HFFc6 (cell line): ENCODE measurements around the gene KLC4. TPM values are rescaled to one million over a fixed set of nuclear protein-coding genes. Genes with fewer than 3 reads are reported as not detected.

Source experiments
- DNase-seq: peaks from one replicate; pipeline ENCODE4 v3.0.0-alpha.2; 2018
- H3K27ac Mint-ChIP-seq: 2 replicates; pipeline ENCODE4 v1.8.0; 2020; ENCODE audit warnings: mild to moderate bottlenecking, mixed read lengths
- H3K27me3 Mint-ChIP-seq: 2 replicates; pipeline ENCODE4 v1.8.0; 2021; ENCODE audit warnings: mild to moderate bottlenecking, moderate library complexity, mixed read lengths; ENCODE audit not compliant: insufficient read depth
- H3K36me3 Mint-ChIP-seq: 2 replicates; pipeline ENCODE4 v1.8.0; 2021; ENCODE audit warnings: low read depth, mixed read lengths
- H3K4me1 Mint-ChIP-seq: 2 replicates; pipeline ENCODE4 v1.8.0; 2020; ENCODE audit warnings: low read depth, mixed read lengths
- H3K4me3 Mint-ChIP-seq: 2 replicates; pipeline ENCODE4 v1.8.0; 2020; ENCODE audit warnings: mild to moderate bottlenecking, moderate library complexity, mixed read lengths
- H3K9me3 Mint-ChIP-seq: 2 replicates; pipeline ENCODE4 v1.8.0; 2020; ENCODE audit warnings: mild to moderate bottlenecking, mixed read lengths
- total RNA-seq, 6 experiments: library from RNA; stranded (reverse); fragmentation: NEBNext Ultra II Directional; extraction: Animal tissue kit (Norgen Biotek cat#: 25700); gene quantifications; 2 replicates in 1 of 6; 3 replicates in 5 of 6; pipeline ENCODE4 v1.2.3, GENCODE V29; 2021
- TF ChIP-seq, protein P1 (sequence below): fragments of 200-600 bp; sonication (generic); IDR thresholded peaks from 2 replicates; pipeline ENCODE4 v1.5.0; 2021; ENCODE audit warnings: antibody characterized with exemption, mild to moderate bottlenecking

The KLC4 gene
- total RNA-seq, 6 experiments from 2014 or later: 10.7 to 12.6 (median 11.8) TPM

DNA sequence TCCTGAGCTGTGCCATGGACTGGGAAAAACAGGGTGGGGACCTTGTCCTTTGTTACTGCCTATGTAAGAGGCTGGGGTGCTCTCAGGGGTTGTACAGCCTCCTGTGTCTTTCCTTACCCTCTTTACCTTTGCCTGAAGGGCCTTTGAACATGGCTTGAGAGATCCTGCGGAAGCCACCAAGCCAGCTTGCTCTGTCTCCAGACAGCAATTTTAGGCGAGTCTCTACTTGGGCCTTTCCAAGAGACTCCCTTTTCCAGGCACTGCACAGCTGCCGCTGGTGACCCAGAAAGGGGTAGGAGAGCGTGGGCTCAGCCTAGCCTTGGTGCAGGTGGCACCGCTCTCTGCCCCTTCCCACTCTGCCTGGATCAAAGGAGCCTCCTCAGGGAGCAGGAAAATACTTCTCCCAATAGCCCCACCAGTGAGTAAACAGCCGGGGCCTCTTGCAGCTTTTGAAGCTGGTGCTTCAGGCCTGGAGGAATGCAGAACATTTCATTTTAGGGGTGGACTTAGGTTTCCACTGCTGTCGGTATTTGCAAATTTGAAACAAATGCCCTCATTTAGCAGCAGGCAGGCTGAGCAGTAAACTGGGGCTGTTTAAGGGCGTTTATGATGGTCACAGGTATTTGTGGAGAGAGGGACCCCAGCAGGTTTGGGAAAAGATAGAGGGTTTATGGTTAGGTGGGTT is 30.6 kb downstream of the KLC4 start:
- DNase-seq: peak; percentile 34
- H3K36me3 Mint-ChIP-seq: peaks cover 5% of the 10 kb centered on the region
- H3K27me3 Mint-ChIP-seq: no peaks in the 10 kb centered on the region; the same call in 1 of the 2 replicates
- no peak overlapping the region; the same call in 1 of the 2 replicates for H3K4me3 Mint-ChIP-seq
- H3K4me1 Mint-ChIP-seq: peaks cover 53% of the 10 kb centered on the region
- TF ChIP-seq, protein P1, sequence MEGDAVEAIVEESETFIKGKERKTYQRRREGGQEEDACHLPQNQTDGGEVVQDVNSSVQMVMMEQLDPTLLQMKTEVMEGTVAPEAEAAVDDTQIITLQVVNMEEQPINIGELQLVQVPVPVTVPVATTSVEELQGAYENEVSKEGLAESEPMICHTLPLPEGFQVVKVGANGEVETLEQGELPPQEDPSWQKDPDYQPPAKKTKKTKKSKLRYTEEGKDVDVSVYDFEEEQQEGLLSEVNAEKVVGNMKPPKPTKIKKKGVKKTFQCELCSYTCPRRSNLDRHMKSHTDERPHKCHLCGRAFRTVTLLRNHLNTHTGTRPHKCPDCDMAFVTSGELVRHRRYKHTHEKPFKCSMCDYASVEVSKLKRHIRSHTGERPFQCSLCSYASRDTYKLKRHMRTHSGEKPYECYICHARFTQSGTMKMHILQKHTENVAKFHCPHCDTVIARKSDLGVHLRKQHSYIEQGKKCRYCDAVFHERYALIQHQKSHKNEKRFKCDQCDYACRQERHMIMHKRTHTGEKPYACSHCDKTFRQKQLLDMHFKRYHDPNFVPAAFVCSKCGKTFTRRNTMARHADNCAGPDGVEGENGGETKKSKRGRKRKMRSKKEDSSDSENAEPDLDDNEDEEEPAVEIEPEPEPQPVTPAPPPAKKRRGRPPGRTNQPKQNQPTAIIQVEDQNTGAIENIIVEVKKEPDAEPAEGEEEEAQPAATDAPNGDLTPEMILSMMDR: no peak
- H3K9me3 Mint-ChIP-seq: no peaks in the 10 kb centered on the region
- peak overlapping the region; percentile 71; the same call in 1 of the 2 replicates for H3K27ac Mint-ChIP-seq

DNA sequence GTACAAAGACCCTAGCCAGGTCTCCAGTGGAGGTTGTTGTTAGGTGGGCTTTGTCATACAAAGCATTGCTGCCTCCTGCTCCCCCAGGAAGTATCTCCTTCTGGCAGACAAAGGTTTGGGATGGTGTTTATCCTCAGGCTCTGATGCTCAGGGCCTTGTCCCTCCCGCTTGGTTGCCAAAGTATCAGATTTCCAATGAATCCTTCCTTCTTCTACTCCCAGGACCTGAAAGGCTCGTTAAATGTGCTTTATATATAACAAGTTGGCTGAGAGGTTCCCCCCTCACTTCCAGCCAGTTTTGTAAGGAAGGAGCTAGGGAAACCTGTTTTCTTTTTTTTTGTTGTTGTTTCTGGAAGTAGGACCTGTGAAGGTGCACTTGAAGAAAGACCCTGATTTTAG is 31.1 kb downstream of the KLC4 start:
- no peak overlapping the region for H3K4me3 Mint-ChIP-seq
- H3K36me3 Mint-ChIP-seq: peaks cover 5% of the 10 kb centered on the region
- H3K27me3 Mint-ChIP-seq: no peaks in the 10 kb centered on the region; the same call in 1 of the 2 replicates
- no peak for DNase-seq
- H3K9me3 Mint-ChIP-seq: no peaks in the 10 kb centered on the region
- H3K27ac Mint-ChIP-seq: peak overlapping the region; percentile 71
- TF ChIP-seq, protein P1: no peak
- peaks cover 57% of the 10 kb centered on the region for H3K4me1 Mint-ChIP-seq

DNA sequence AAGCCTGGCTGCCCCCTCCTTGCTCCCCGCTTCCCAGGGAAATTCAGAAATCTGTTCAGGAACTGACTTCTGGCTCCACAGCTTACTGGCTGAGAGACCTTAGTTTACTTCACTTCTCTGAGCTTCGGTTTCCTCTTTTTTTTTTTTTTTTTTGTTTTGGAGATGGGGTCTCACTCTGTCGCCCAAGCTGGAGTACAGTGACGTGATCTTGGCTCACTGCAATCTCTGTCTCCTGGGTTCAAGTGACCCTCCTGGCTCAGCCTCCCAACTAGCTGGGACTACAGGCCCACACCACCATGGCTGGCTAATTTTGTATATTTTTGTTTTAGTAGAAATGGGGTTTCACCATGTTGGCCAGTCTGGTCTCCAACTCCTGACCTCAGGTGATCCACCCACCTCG is 31.6 kb downstream of the KLC4 start:
- peaks cover 62% of the 10 kb centered on the region for H3K4me1 Mint-ChIP-seq
- H3K9me3 Mint-ChIP-seq: no peaks in the 10 kb centered on the region
- 0 out of 2 replicates have a peak overlapping the region, but pooled peaks have one; percentile 71 for H3K27ac Mint-ChIP-seq
- no peak for DNase-seq
- peaks cover 5% of the 10 kb centered on the region for H3K36me3 Mint-ChIP-seq
- TF ChIP-seq, protein P1: no peak
- H3K4me3 Mint-ChIP-seq: no peak overlapping the region
- no peaks in the 10 kb centered on the region; the same call in 1 of the 2 replicates for H3K27me3 Mint-ChIP-seq

DNA sequence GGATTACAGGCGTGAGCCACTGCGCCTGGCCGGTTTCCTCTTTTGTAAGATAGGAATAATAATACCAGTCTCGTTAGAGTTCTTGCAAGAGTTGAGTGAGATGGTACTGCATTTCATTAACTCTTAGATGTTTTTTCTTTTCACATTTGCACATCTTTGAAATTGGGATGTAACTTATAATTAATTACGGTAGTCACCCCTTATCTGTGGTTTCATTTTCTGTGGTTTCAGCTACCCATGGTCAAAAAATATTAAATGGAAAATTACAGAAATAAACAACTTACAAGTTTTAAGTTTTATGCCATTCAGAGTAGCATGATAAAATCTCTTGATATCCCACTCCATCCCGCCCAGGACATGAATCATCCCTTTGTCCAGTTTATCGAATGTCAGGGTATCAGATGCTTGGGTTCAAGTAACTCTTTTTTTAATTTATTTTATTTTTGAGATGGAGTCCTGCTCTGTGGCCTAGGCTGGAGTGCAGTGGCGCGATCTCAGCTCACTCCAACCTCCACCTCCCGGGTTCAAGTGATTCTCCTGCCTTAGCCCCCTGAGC is 32.1 kb downstream of the KLC4 start:
- TF ChIP-seq, protein P1: no peak
- Mint-ChIP-seq H3K9me3 (no peaks in the 10 kb centered on the region), H3K36me3 (peaks cover 5% of the 10 kb centered on the region), H3K4me1 (peaks cover 67% of the 10 kb centered on the region), H3K27me3 (no peaks in the 10 kb centered on the region; the same call in 1 of the 2 replicates), H3K27ac (no peak overlapping the region), H3K4me3 (no peak overlapping the region)
- DNase-seq: no peak

DNA sequence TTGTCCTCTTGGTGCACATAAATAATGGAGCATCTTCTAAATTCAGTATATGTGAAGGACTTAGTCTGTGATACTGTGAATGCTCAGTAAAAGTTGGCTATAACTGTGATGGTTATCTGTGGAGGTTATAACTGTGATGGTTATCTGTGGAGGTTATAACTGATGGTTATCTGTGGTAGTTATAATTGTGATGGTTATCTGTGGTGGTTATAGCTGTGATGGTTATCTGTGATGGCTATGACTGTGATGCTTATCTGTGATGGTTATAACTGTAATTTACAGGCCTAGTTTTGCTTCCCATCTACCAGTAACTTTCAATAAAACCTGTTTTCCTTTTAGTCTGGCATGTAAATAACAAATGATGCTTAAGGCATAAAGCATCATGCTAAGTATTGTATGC is 33.2 kb downstream of the KLC4 start:
- no peaks in the 10 kb centered on the region for H3K9me3 Mint-ChIP-seq
- peak overlapping the region; percentile 80 for H3K4me3 Mint-ChIP-seq
- peaks cover 5% of the 10 kb centered on the region for H3K36me3 Mint-ChIP-seq
- H3K27me3 Mint-ChIP-seq: no peaks in the 10 kb centered on the region; the same call in 1 of the 2 replicates
- H3K4me1 Mint-ChIP-seq: peaks cover 78% of the 10 kb centered on the region
- TF ChIP-seq, protein P1: no peak
- peak overlapping the region; percentile 94 for H3K27ac Mint-ChIP-seq
- DNase-seq: no peak
